Measurements from ENCODE around the gene WWOX.

WWOX gene

DNA sequence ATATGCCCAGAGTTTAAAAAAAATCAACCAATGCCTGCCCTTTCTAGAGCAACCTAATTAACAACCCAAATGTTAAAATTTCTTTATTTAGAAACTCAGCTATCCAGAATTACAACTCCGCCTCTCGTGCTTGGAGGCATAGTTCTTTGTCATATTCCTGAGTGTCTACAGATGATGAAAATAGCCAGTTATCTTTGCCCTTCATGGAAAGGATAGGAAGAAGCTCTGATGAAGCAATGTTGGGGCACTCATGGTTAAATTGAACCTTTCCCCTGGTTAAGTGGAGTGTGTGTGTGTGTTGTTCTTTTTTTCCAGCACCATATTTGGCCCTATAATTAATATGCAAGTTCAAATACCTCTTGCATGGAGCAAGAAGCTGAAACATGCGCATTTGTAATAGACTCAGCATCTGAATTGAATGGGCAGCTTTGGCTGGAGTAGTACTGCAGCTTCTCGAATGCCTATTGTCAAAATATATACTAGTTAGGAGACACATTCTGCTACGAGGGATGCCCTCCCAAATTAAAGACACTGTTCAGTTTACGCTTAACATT is 506.2 kb downstream of the WWOX start:
- Histone ChIP-seq H3K9ac (ENCODE audit: low read length) (no peak overlapping the region), H3K36me3 (ENCODE audit: control insufficient read depth, insufficient read depth, low read length) (no peaks in the 10 kb centered on the region), H3K27me3 (ENCODE audit: control insufficient read depth, insufficient read depth, low read length) (no peaks in the 10 kb centered on the region), H3K9me3 (ENCODE audit: control insufficient read depth, low read length) (no peaks in the 10 kb centered on the region), H3K4me3 (ENCODE audit: low read length) (no peak overlapping the region), H3K4me1 (ENCODE audit: control insufficient read depth, insufficient read depth, low read length) (peaks cover 8% of the 10 kb centered on the region)

DNA sequence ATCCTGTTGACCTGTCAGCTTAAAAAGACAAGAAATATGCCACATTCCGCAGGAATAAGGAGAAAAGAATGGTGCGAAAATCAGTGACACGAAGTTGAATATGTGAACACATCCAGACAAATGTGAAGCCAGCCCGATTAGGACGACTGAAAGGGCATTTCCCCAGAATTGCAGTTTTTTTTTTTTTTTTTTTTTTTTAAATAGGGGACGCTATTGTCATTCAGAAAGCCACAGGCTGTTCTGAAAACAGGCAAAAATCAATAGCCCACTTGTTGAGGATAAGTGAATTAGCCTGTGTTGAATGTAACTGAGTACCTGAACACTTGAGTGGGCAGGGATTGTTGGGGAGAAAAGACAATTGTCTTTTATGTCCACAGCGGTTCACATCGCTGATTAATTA is 507.1 kb downstream of the WWOX start:
- no peaks in the 10 kb centered on the region for H3K36me3 ChIP-seq (ENCODE audit: control insufficient read depth, insufficient read depth, low read length)
- peaks cover 8% of the 10 kb centered on the region for H3K4me1 ChIP-seq (ENCODE audit: control insufficient read depth, insufficient read depth, low read length)
- H3K9me3 ChIP-seq (ENCODE audit: control insufficient read depth, low read length) = no peaks in the 10 kb centered on the region
- H3K9ac ChIP-seq (ENCODE audit: low read length) = no peak overlapping the region
- no peaks in the 10 kb centered on the region for H3K27me3 ChIP-seq (ENCODE audit: control insufficient read depth, insufficient read depth, low read length)
- H3K4me3 ChIP-seq (ENCODE audit: low read length) = no peak overlapping the region

DNA sequence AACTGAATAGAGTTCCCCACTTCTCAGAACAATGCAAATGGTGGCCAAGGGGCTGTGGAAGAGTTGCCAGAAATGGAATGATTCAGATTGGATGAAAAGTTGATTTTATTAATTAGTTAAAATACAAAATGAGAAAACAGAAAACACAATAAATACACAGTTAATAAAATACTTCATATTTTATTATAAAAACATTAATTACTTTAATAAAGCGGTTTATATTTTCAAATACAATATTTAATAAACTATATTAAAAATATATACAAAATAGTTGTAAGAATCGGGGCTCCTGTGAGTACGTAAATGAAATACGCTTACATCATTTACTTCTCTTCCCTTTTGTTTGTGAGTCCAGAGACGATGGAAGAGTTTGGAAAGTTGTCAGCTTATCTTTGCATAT is 507.6 kb downstream of the WWOX start:
- no peak overlapping the region for H3K9ac ChIP-seq (ENCODE audit: low read length)
- no peaks in the 10 kb centered on the region for H3K9me3 ChIP-seq (ENCODE audit: control insufficient read depth, low read length)
- no peak overlapping the region for H3K4me3 ChIP-seq (ENCODE audit: low read length)
- H3K27me3 ChIP-seq (ENCODE audit: control insufficient read depth, insufficient read depth, low read length) = no peaks in the 10 kb centered on the region
- H3K36me3 ChIP-seq (ENCODE audit: control insufficient read depth, insufficient read depth, low read length) = no peaks in the 10 kb centered on the region
- H3K4me1 ChIP-seq (ENCODE audit: control insufficient read depth, insufficient read depth, low read length) = peaks cover 8% of the 10 kb centered on the region

DNA sequence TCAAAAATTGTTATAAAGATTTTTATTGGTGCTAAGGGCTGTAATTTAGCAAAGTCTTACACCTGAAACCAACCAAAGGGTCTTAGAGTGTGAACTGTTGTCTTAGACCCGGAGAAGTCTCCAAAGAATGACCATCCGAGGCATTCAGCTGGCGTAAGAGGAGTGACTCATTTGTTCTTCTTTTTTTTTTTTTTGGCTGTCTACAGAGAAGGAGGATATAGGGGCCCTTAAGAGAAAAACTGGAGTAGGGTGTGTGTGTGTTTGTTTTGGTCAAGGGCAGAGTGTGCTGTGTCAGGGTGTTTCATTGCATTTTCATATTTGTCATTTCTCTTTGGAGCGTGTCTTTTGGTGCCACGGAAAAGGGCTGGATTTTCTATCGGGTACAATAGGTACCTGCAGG is 508.0 kb downstream of the WWOX start:
- Histone ChIP-seq H3K27me3 (ENCODE audit: control insufficient read depth, insufficient read depth, low read length) (no peaks in the 10 kb centered on the region), H3K4me3 (ENCODE audit: low read length) (no peak overlapping the region), H3K4me1 (ENCODE audit: control insufficient read depth, insufficient read depth, low read length) (peaks cover 8% of the 10 kb centered on the region), H3K9me3 (ENCODE audit: control insufficient read depth, low read length) (no peaks in the 10 kb centered on the region), H3K9ac (ENCODE audit: low read length) (no peak overlapping the region), H3K36me3 (ENCODE audit: control insufficient read depth, insufficient read depth, low read length) (no peaks in the 10 kb centered on the region)

DNA sequence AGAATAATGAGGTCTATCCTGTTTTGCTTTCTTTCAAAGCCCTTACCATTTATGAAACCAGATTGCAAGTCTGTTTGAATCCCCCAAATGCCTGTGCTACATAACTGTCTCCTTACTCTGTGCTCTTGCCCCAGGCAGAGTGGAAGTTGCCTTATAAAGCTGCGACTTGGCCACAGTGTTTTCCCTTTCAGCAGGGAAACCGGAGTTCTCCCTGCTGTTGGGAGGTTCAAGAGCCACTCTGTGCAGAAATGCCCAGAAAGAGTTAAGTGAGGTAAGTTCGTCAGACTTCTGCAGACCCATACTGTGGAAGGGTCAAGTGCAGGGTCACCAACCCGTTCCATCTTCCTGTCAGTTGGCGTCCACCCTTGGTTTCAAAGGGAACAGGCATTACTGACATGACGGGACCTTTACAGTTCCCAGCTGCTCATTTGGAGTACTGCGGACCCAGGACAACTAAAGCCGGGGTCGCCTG is 508.9 kb downstream of the WWOX start:
- H3K9me3 ChIP-seq (ENCODE audit: control insufficient read depth, low read length) = no peaks in the 10 kb centered on the region
- no peaks in the 10 kb centered on the region for H3K36me3 ChIP-seq (ENCODE audit: control insufficient read depth, insufficient read depth, low read length)
- H3K9ac ChIP-seq (ENCODE audit: low read length) = no peak overlapping the region
- H3K4me1 ChIP-seq (ENCODE audit: control insufficient read depth, insufficient read depth, low read length) = peaks cover 8% of the 10 kb centered on the region
- no peak overlapping the region for H3K4me3 ChIP-seq (ENCODE audit: low read length)
- H3K27me3 ChIP-seq (ENCODE audit: control insufficient read depth, insufficient read depth, low read length) = no peaks in the 10 kb centered on the region

DNA sequence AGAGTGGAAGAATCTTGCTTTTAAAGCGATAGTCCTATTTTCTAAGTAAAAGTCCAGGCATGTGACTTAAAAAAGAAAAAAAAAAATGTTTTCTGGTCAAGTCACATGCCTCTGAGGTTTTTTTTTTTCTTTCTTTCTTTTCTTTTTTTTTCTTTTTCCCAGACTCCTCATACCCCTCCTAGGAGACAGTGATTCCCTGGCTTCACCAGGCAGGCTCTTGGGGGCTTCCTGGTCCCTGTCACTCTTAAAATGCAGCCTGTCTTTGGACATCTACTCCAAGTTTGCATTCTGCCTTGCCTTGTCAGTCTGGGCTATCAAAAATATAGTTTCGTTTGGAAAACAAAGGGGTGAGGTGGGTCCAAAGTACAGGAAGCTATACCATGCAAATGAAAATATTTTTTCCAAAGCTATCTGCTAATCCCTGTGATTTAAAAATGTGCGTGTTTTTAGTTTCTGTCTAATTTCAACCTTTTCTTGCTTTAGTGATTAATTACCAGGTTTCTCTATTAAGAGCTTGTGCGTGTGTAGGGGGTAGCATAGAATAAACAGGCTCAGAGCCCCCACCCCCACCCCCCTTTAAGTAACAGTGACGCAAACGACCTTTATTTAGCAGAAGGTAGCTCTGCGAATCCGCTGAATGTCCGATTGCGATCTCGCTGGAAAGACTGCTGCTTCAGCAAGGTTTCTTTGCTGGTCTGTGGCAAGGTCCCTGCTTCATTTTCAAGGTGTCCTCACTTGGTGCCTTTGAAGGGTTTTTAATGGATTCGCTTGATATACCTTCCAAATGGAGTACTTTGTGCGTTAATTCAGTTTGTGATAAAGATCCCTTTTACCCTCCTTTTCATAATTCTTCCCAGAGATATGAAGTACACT is 510.2 kb downstream of the WWOX start:
- Histone ChIP-seq H3K4me3 (ENCODE audit: low read length) (no peak overlapping the region), H3K36me3 (ENCODE audit: control insufficient read depth, insufficient read depth, low read length) (no peaks in the 10 kb centered on the region), H3K27me3 (ENCODE audit: control insufficient read depth, insufficient read depth, low read length) (no peaks in the 10 kb centered on the region), H3K9ac (ENCODE audit: low read length) (no peak overlapping the region), H3K4me1 (ENCODE audit: control insufficient read depth, insufficient read depth, low read length) (peaks cover 8% of the 10 kb centered on the region), H3K9me3 (ENCODE audit: control insufficient read depth, low read length) (no peaks in the 10 kb centered on the region)

DNA sequence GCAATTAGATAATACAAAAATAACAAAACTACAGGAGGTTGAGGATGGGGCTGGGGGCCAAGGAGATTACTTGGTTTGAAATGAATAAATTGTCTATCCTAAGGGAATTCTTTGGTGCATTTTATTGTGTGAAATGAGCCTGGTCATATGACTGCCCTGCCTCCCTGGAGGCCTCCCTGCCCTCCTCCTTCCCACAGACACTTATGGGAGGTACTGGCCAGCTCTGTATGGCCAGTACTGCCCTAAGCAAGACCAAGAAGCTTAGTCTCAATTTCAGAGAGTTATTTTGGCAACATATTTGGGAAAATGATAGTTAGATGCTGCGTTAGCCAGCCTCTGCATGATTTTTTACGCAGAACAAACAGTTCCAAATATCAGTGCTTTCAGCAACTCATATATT is 511.9 kb downstream of the WWOX start:
- Histone ChIP-seq H3K4me3 (ENCODE audit: low read length) (no peak overlapping the region), H3K9ac (ENCODE audit: low read length) (no peak overlapping the region), H3K27me3 (ENCODE audit: control insufficient read depth, insufficient read depth, low read length) (no peaks in the 10 kb centered on the region), H3K9me3 (ENCODE audit: control insufficient read depth, low read length) (no peaks in the 10 kb centered on the region), H3K36me3 (ENCODE audit: control insufficient read depth, insufficient read depth, low read length) (no peaks in the 10 kb centered on the region), H3K4me1 (ENCODE audit: control insufficient read depth, insufficient read depth, low read length) (peaks cover 8% of the 10 kb centered on the region)

DNA sequence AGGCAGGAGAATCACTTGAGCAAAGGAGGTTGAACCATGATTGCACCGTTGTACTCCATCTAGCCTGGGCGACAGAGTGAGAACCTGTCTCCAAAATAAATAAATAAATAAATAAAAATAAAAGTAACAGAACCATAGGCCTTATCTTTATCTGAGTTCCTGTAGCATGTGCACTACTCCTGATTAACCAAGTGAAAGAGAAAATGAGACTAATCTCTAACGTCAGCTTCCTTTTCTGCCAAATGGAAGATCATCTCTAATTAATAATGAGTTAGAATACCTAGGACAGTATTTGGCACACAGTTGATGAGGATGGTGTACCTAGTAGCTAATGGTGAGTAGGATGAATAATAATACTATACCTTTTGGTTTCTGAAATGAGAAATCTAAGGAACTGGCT is 520.4 kb downstream of the WWOX start:
- Histone ChIP-seq H3K36me3 (ENCODE audit: control insufficient read depth, insufficient read depth, low read length) (no peaks in the 10 kb centered on the region), H3K4me3 (ENCODE audit: low read length) (no peak overlapping the region), H3K4me1 (ENCODE audit: control insufficient read depth, insufficient read depth, low read length) (no peaks in the 10 kb centered on the region), H3K9ac (ENCODE audit: low read length) (no peak overlapping the region), H3K9me3 (ENCODE audit: control insufficient read depth, low read length) (no peaks in the 10 kb centered on the region), H3K27me3 (ENCODE audit: control insufficient read depth, insufficient read depth, low read length) (no peaks in the 10 kb centered on the region)

DNA sequence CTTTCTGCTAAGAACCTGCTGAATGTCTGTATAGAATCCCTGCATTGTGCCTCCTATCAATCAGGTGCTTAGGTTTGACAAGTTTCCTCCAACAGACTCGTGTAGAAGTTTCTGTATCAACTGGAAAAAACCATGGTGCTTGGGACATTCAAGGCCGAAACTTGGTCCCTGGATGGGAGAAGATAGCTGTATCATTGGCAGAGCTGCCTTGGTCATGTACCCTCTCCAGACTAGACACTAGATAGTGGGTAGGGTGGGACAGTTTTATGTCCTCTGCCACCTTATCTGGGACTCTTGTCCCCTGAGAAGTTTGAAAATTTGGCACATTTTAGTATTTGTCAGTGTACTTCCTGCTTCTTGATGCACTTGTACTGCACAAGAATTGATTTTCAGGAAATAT is 520.8 kb downstream of the WWOX start:
- H3K4me3 ChIP-seq (ENCODE audit: low read length) = no peak overlapping the region
- no peaks in the 10 kb centered on the region for H3K27me3 ChIP-seq (ENCODE audit: control insufficient read depth, insufficient read depth, low read length)
- no peaks in the 10 kb centered on the region for H3K36me3 ChIP-seq (ENCODE audit: control insufficient read depth, insufficient read depth, low read length)
- no peaks in the 10 kb centered on the region for H3K9me3 ChIP-seq (ENCODE audit: control insufficient read depth, low read length)
- H3K9ac ChIP-seq (ENCODE audit: low read length) = no peak overlapping the region
- H3K4me1 ChIP-seq (ENCODE audit: control insufficient read depth, insufficient read depth, low read length) = no peaks in the 10 kb centered on the region

DNA sequence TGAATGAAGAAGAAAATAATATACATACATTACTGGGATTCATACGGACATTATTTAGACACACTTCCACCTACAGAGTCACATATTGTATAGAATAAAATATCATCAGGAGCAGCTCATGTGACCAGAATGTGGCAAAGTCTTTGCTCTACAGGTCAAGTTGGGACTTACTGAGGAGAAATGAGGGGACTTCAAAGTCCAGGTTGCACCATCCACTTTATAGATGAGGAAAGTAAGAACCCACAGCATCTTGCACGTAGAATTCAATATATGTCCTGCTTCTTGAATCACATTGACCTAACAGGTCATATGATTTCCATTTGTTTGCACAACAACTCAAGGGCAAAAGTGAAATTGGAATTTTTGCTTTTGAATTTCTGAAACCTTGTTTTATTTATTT is 524.3 kb downstream of the WWOX start:
- no peak overlapping the region for H3K4me3 ChIP-seq (ENCODE audit: low read length)
- H3K9me3 ChIP-seq (ENCODE audit: control insufficient read depth, low read length) = no peaks in the 10 kb centered on the region
- no peaks in the 10 kb centered on the region for H3K4me1 ChIP-seq (ENCODE audit: control insufficient read depth, insufficient read depth, low read length)
- no peak overlapping the region for H3K9ac ChIP-seq (ENCODE audit: low read length)
- H3K36me3 ChIP-seq (ENCODE audit: control insufficient read depth, insufficient read depth, low read length) = no peaks in the 10 kb centered on the region
- H3K27me3 ChIP-seq (ENCODE audit: control insufficient read depth, insufficient read depth, low read length) = no peaks in the 10 kb centered on the region

DNA sequence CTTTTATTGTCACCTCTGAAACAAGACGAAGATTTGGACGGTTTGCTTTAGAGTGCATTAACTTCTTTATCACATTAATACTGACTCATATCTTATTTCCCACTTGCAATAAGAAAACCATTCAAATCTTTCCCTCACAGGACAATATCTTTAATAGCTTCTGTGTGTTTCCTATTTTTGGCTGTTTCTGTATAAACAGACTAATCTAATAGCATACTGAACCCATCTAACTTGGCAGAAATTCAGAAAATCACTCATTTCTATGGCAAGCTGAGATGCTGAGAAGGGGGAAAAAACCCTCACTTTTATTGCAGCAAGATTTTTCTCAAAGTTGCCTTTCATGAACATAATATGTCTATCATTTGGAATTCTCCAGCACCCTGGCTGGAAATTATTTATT is 524.9 kb downstream of the WWOX start:
- no peaks in the 10 kb centered on the region for H3K9me3 ChIP-seq (ENCODE audit: control insufficient read depth, low read length)
- no peak overlapping the region for H3K4me3 ChIP-seq (ENCODE audit: low read length)
- no peaks in the 10 kb centered on the region for H3K4me1 ChIP-seq (ENCODE audit: control insufficient read depth, insufficient read depth, low read length)
- no peak overlapping the region for H3K9ac ChIP-seq (ENCODE audit: low read length)
- H3K27me3 ChIP-seq (ENCODE audit: control insufficient read depth, insufficient read depth, low read length) = no peaks in the 10 kb centered on the region
- no peaks in the 10 kb centered on the region for H3K36me3 ChIP-seq (ENCODE audit: control insufficient read depth, insufficient read depth, low read length)

DNA sequence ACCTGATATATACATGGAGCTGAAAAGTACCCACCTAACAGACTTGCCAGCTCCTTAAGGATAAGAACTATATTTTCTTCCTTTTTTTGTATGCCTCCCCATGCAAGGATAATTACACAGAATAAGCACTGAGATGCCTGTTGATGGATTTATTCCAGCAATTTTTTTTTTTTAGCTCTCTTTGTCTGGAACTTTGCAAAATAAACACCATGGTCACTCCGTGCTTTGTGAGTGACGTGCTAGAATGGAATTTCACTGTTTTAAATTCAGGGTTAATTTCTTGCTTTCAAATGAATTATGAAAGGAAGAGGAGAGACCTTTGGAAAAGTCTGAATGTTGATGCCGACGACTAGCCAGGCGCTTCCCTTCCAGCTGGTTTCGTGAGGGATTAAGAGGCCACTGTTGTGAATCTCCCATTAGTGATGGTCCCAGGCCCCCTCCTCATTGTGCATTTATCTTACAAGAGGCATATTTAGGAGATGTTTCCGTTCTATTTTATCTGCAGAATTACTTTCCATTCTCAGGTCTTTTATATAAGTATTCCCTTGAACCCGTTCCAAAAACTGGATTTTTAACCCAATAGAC is 529.1 kb downstream of the WWOX start:
- Histone ChIP-seq H3K4me3 (ENCODE audit: low read length) (no peak overlapping the region), H3K9me3 (ENCODE audit: control insufficient read depth, low read length) (no peaks in the 10 kb centered on the region), H3K9ac (ENCODE audit: low read length) (no peak overlapping the region), H3K27me3 (ENCODE audit: control insufficient read depth, insufficient read depth, low read length) (no peaks in the 10 kb centered on the region), H3K36me3 (ENCODE audit: control insufficient read depth, insufficient read depth, low read length) (no peaks in the 10 kb centered on the region), H3K4me1 (ENCODE audit: control insufficient read depth, insufficient read depth, low read length) (no peaks in the 10 kb centered on the region)

Measured in mucosa of stomach (tissue), 1 donor.